ENCODE data around the gene TMEM266. TPM values are rescaled to one million over a fixed set of nuclear protein-coding genes. Genes with fewer than 3 reads are reported as not detected.
A peak's percentile ranks its signal among the peaks of the same experiment; 100 is the strongest.

TMEM266 gene
- total and polyA plus RNA-seq, 2 of the 4 experiments (the other 2 are of a cell fraction), result not detected

GRCh38 chr15:76215634-76216033 is 155.8 kb downstream of the TMEM266 start:
- no peak overlapping the region for H2AK9ac ChIP-seq (replicated peaks; ENCODE audit: low read depth, low read length, poor library complexity)
- no peak overlapping the region for H2BK5ac ChIP-seq (ENCODE audit: low read depth, low read length, poor library complexity, severe bottlenecking)
- H4K8ac ChIP-seq (ENCODE audit: low read depth in 2 of 2, low read length in 2 of 2), result no peak overlapping the region; a peak in 1 of 4 replicates
- in situ Hi-C loops (cut with MboI; ENCODE audit: low sequenced_read_pairs) (no loop called here), intact Hi-C loops (cut with micrococcal nuclease) (no loop called here), dilution Hi-C loops (cut with HindIII; ENCODE audit: low sequenced_read_pairs, unreplicated experiment) (no loop called here)
- H2AFZ ChIP-seq (replicated peaks; ENCODE audit: low read length, poor library complexity), result no peak overlapping the region
- H3K56ac ChIP-seq (ENCODE audit: extremely low read depth, insufficient read depth, low read length), result no peak overlapping the region
- no CpG with 5 or more reads among the region's 1 CpG for WGBS, 2 experiments (ENCODE audit: extremely low coverage in 2 of 2, insufficient read length in 1 of 2)
- H4K5ac ChIP-seq (ENCODE audit: low read depth, low read length), result no peak overlapping the region; the same call in 1 of the 2 replicates
- peaks cover 13% of the 10 kb centered on the region for H4K20me1 ChIP-seq (ENCODE audit: insufficient read depth, low read length)
- no peak overlapping the region for H2BK20ac ChIP-seq (ENCODE audit: low read depth, low read length)
- H3K18ac ChIP-seq (ENCODE audit: low read depth, low read length), result peak overlapping the region; percentile 85
- H3K23ac ChIP-seq (ENCODE audit: low read depth, low read length), result no peak overlapping the region
- peaks cover 17% of the 10 kb centered on the region for H3K4me1 ChIP-seq (ENCODE audit: control insufficient read depth, insufficient read depth, low read length)
- no peaks in the 10 kb centered on the region for H3K27me3 ChIP-seq (ENCODE audit: control insufficient read depth, insufficient read depth, low read length)
- H2AK5ac ChIP-seq (ENCODE audit: low read depth, low read length), result no peak overlapping the region
- H3K9me1 ChIP-seq (ENCODE audit: insufficient read depth, low read length), result peaks cover 20% of the 10 kb centered on the region
- no peak overlapping the region for H3K9ac ChIP-seq (ENCODE audit: low read depth, low read length)
- H2BK15ac ChIP-seq (ENCODE audit: low read depth, low read length), result no peak overlapping the region
- H3K27ac ChIP-seq (ENCODE audit: insufficient read depth, low read length), result peak overlapping the region; percentile 86
- no peak overlapping the region for H3K4me3 ChIP-seq (ENCODE audit: insufficient read depth, low read depth, low read length)
- DNase-seq (peak; percentile 26), ATAC-seq (ENCODE audit: low read depth) (peak; percentile 84)
- CTCF ChIA-PET, result interaction anchor here (0.6 kb wide), 1 partner anchor 9 kb away, joined by 9 read pairs; no protein-coding TSS in a partner anchor
- peaks cover 0 to 34% of the 10 kb centered on the region in 2 experiments; a peak in 2 of 4 replicates for H3K79me1 ChIP-seq (ENCODE audit: low read depth in 1 of 2, low read length in 2 of 2)
- BruUV-seq (replicated peaks), result no TSS peak
- peak overlapping the region; percentile 46; the same call in 1 of the 2 replicates for H3K4me2 ChIP-seq (ENCODE audit: low read depth, low read length)
- peak overlapping the region; percentile 75 for H3K4ac ChIP-seq (ENCODE audit: low read depth, low read length)
- no peaks in the 10 kb centered on the region; the same call in 1 of the 2 replicates for H3K9me3 ChIP-seq (ENCODE audit: control insufficient read depth, insufficient read depth, low read length)
- POLR2A ChIA-PET (ENCODE audit: unreplicated experiment), result no interaction called here
- peak overlapping the region; percentile 62 for H3K14ac ChIP-seq (replicated peaks; ENCODE audit: low read depth, low read length)
- TF ChIP-seq USF2 (IDR thresholded peaks at IDR 0.05; ENCODE audit: low read depth, low read length) (no peak), FOS (IDR thresholded peaks at IDR 0.05; ENCODE audit: low read depth, low read length) (no peak), CHD1 (IDR thresholded peaks at IDR 0.05; ENCODE audit: low read depth, low read length) (no peak), SMC3 (IDR thresholded peaks at IDR 0.05; ENCODE audit: low read depth, low read length) (no peak), MAZ (IDR thresholded peaks at IDR 0.05; ENCODE audit: borderline replicate concordance, low read depth, low read length) (no peak), BHLHE40 (IDR thresholded peaks at IDR 0.05; ENCODE audit: low read depth, low read length) (no peak), NFE2L2 (IDR thresholded peaks at IDR 0.05; ENCODE audit: low read depth, low read length) (no peak), RFX5 (IDR thresholded peaks at IDR 0.05; ENCODE audit: low read depth, low read length) (no peak), RAD21 (IDR thresholded peaks at IDR 0.05; ENCODE audit: low read length) (no peak), MAFK (IDR thresholded peaks at IDR 0.05; ENCODE audit: low read depth, low read length) (no peak), POLR2A (IDR thresholded peaks at IDR 0.05; ENCODE audit: low read depth, low read length) (no peak), RCOR1 (IDR thresholded peaks at IDR 0.05; ENCODE audit: insufficient replicate concordance, low read length) (no peak), CEBPB (IDR thresholded peaks at IDR 0.05; ENCODE audit: low read depth, low read length) (no peak), MXI1 (IDR thresholded peaks at IDR 0.05; ENCODE audit: borderline replicate concordance, low read depth, low read length) (no peak)
- TF ChIP-seq, protein P1, sequence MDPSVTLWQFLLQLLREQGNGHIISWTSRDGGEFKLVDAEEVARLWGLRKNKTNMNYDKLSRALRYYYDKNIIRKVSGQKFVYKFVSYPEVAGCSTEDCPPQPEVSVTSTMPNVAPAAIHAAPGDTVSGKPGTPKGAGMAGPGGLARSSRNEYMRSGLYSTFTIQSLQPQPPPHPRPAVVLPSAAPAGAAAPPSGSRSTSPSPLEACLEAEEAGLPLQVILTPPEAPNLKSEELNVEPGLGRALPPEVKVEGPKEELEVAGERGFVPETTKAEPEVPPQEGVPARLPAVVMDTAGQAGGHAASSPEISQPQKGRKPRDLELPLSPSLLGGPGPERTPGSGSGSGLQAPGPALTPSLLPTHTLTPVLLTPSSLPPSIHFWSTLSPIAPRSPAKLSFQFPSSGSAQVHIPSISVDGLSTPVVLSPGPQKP (IDR thresholded peaks at IDR 0.05; ENCODE audit: borderline replicate concordance, low read depth, low read length), result no peak
- TF ChIP-seq, protein P2, sequence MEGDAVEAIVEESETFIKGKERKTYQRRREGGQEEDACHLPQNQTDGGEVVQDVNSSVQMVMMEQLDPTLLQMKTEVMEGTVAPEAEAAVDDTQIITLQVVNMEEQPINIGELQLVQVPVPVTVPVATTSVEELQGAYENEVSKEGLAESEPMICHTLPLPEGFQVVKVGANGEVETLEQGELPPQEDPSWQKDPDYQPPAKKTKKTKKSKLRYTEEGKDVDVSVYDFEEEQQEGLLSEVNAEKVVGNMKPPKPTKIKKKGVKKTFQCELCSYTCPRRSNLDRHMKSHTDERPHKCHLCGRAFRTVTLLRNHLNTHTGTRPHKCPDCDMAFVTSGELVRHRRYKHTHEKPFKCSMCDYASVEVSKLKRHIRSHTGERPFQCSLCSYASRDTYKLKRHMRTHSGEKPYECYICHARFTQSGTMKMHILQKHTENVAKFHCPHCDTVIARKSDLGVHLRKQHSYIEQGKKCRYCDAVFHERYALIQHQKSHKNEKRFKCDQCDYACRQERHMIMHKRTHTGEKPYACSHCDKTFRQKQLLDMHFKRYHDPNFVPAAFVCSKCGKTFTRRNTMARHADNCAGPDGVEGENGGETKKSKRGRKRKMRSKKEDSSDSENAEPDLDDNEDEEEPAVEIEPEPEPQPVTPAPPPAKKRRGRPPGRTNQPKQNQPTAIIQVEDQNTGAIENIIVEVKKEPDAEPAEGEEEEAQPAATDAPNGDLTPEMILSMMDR (conservative IDR thresholded peaks at IDR 0.05; ENCODE audit: low read depth, low read length), result no peak
- H4K91ac ChIP-seq (ENCODE audit: insufficient read depth, low read depth, low read length), result 0 out of 2 replicates have a peak overlapping the region, but pooled peaks have one; percentile 22
- H3K36me3 ChIP-seq (ENCODE audit: control insufficient read depth, insufficient read depth, low read length), result peaks cover 23% of the 10 kb centered on the region
- H2BK120ac ChIP-seq (ENCODE audit: low read depth, low read length), result no peak overlapping the region
